ENCODE data around the gene GSTM2.
"Not testable (repeated sequence)": the region's sequence is repeated elsewhere in the genome, so short reads cannot be mapped to it uniquely, and the experiment has no call there.

The GSTM2 gene

DNA sequence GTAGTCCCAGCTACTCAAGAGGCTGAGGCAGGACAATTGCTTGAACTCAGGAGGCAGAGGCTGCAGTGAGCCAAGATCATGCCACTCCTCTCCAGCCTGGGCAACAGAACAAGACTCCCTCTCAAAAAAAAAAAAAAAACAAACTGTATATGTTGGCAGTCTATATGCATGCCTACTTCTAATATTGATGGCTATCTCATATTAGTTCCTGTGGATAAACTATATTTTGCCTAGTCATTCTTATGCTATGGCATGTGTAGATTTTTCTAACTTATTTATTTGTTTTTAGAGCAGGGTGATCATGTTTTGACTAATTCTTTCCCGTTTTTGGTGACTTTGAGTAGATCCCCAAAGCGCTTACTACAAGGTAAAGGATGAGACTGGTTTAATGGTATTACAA, 10.8 kb downstream of the GSTM2 start:
- not testable (repeated sequence) for DNase-seq (ENCODE audit: low read depth)

DNA sequence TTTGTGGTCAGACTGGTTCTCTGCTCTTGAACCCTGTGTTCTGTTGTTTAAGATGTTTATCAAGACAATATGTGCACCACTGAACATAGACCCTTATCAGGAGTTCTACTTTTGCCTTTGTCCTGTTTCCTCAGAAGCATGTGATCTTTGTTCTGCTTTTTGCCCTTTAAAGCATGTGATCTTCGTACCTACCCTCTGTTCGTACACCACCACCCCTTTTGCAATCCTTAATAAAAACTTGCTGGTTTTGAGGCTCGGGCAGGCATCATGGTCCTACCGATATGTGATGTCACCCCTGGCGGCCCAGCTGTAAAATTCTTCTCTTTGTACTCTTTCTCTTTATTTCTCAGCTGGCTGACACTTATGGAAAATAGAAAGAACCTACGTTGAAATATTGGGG, 16.9 kb downstream of the GSTM2 start:
- DNase-seq (ENCODE audit: low read depth) = not testable (repeated sequence)

DNA sequence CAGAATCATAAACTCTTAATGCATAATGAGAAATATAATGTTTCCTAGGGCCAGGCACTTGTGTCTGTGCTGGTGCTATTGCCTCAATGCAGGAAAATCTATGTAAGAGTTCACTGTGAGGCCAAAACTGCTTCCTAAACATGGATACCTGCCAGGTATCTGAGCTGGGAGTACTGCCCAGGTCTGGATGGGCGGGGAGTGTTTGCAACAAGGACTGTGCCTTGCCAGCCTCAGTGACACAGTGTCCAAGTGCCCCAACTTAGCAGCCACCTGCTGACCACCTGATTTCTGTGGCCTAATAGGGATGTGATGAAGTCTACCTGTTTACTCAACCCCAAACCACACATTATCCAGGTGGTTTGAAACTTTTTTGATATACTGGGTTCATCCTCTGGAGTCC, 17.5 kb downstream of the GSTM2 start:
- DNase-seq (ENCODE audit: low read depth) = not testable (repeated sequence)

DNA sequence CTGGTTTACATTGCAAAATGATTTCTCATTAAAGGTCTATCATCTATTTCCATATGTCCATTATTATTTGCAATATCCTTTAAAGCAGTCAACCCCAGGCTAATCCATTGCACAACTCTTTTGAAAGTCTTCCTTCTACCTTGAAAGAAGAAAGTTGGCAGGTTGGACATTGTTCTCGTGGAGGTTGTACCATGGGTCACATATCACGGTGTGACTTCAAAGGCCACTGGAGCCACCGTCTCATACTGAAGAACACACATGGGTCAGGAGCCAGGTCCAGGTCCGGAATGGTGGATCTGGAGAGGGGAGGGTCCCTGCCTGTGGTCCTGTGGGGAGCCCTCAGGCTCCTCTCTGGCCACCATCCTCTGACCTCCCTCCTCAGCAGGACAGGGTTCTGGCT, 18.0 kb downstream of the GSTM2 start:
- not testable (repeated sequence) for DNase-seq (ENCODE audit: low read depth)

DNA sequence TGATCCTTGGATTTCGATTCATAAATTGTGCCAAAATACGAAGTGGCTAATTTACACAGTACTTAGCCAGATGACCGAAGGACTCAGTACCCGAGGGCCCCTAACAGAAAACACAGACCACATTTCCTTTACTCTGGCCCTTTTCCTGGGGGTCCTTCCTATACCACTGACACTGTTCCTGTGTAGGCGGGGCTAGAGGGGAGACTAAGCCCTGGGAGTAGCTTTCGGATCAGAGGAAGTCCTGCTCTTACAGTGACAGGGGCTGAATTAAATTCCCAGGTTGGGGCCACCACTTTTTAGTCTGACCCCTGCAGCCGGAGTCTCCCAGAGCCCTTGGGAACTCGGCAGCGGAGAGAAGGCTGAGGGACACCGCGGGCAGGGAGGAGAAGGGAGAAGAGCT, 19.3 kb downstream of the GSTM2 start:
- not testable (repeated sequence) for DNase-seq (ENCODE audit: low read depth)

DNA sequence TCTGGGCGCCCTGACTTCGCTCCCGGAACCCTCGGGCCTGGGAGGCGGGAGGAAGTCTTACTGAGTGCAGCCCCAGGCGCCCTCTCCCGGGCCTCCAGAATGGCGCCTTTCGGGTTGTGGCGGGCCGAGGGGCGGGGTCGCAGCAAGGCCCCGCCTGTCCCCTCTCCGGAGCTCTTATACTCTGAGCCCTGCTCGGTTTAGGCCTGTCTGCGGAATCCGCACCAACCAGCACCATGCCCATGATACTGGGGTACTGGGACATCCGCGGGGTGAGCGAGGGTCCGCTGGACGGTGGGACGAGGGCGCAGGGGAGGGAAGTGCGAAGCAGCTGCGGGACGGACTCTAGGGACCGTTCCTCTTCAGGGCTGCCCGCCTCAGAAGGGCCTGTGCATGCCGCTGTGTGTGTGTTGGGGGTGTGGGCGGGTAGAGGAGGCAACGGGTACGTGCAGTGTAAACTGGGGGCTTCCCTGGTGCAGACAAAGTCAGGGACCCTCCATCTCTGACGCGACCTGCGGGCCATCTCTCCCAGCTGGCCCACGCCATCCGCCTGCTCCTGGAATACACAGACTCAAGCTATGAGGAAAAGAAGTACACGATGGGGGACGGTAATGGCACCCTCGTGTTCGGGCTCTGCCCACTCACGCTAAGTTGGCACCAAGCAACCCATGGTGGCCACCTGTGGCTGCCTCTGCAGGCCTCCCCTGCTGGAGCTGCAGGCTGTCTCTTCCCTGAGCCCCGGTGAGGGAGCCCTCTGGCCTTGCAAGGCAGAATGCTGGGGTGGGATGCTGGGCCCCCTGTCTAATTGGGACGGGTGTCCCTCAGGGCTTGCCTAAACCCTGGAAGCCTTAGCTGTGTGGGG, 20.0 kb downstream of the GSTM2 start, which contains the start of gene GSTM1:
Gene GSTM1 (plus strand): TSS at position 177 of the 859 bp plus-strand sequence. CDS start 57 bp downstream, at position 234.
- no peak for DNase-seq (ENCODE audit: low read depth)

DNA sequence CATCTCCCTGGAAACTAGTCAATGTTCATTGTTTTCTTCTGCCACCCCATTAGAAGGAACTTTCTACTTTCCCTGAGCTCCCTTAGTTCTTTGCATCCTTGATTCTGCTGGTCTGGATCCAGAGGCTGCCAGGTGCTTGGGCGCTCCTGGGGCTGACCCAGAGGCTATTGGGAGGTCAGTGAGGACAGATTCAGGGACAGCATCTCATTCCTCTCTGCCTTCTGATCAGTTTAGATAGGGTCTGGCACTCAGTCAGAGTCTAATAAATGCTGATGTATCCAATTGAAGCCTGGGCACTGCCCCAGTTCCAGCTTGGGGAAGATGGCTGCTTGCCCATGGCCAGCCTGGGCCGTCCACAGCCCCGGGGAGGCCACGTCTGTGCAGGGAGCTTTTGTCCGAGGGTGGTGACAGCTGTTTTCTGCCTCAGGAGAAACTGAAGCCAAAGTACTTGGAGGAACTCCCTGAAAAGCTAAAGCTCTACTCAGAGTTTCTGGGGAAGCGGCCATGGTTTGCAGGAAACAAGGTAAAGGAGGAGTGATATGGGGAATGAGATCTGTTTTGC, 22.1 kb downstream of the GSTM2 start:
- DNase-seq (ENCODE audit: low read depth) = no peak

DNA sequence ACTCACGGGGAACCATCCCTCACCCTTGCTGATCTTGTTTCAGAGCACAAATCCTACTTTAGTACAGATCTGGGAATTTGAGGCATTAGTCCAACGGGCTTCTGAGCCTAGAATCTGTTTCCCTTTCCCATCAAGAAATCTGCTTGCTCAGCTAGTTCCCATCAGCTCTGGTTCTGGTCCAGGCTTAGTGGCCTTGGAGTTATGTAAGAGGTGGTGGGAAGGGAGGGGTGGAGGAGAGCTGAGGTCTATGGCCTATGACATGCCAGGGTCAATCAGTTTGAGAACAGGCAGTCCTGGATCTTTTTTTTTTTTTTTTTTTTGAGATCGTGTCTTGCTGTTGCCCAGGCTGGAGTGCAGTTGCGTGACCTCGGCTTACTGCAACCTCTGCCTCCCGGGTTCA, 23.9 kb downstream of the GSTM2 start:
- no peak for DNase-seq (ENCODE audit: low read depth)

DNA sequence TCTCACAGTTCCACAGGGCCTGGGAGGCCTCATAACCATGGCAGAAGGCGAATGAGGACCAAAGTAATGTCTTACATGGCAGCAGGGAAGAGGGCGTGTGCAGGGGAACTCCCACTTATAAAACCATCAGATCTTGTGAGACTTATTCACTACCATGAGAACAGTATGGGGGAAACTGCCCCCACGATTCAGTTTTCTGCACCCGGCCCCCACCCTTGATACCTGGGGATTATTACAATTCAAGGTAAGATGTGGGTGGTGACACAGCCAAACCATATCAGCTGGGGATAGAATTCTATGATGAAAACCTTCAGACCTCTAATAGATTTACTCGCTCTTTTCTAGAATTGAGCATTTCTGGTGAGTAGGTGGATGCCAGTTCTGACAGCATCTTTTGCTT, 26.5 kb downstream of the GSTM2 start:
- not testable (repeated sequence) for DNase-seq (ENCODE audit: low read depth)

DNA sequence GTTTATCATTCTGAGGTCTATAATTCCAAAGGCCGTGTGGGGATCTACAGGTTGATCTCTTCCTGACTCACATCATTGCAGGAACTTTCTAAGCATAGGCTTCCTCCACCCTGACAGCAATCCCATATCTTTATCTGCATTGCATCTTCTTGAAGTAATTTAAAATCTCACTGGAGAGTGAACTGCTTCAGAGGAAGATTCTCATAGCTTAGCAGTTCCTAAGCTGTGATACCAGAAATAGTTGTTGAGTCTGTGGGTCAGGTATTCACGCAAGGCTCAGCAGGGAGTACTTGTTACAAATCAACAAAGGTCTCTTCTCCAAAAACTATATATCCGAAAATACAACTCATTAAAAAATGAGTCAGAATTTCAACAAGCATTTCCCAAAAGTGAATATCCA, 27.3 kb downstream of the GSTM2 start:
- not testable (repeated sequence) for DNase-seq (ENCODE audit: low read depth)

DNA sequence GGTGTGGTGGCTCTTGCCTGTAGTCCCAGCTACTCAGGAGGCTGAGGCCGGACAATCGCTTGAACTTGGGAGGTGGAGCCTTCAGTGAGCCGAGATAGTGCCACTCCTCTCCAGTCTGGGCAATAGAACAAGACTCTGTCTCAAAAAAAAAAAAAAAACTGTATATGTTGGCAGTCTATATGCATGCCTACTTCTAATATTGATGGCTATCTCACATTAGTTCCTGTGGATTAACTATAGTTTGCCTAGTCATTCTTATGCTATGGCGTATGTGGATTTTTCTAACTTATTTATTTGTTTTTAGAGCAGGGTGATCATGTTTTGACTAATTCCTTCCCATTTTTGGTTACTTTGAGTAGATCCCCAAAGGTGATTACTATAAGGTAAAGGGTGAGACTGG, 29.2 kb downstream of the GSTM2 start:
- DNase-seq (ENCODE audit: low read depth) = no peak

DNA sequence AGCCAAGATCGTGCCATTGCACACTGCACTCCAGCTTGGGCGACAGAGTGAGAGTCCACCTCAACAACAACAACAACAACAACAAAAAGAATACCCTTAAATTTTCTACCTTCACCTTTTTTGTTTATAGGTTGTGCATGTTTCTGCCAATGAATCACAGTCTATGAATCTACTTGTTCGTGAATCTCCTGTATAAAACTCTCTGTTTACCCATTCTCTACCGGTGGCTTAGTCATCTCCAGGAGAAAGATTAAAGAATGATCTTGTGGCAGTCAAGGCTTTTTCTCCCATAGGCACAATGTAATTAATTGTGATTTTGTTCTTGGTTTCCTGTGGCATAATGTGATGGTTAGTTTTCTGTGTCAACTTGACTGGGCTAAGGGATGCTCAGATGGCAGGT, 30.0 kb downstream of the GSTM2 start:
- not testable (repeated sequence) for DNase-seq (ENCODE audit: low read depth)

DNA sequence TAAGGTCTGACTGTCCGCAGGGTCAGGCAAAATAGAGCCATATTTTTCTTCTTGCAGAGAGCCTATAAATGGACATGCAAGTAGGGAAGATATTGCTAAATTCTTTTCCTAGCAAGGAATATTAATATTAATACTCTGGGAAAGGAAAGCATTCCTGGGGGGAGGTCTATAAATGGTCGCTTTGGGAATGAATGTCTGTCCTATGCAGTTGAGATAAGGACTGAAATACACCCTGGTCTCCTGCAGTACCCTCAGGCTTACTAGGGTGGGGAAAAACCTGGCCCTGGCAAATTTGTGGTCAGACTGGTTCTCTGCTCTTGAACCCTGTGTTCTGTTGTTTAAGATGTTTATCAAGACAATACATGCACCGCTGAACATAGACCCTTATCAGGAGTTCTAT, 35.1 kb downstream of the GSTM2 start:
- DNase-seq (ENCODE audit: low read depth) = not testable (repeated sequence)

DNA sequence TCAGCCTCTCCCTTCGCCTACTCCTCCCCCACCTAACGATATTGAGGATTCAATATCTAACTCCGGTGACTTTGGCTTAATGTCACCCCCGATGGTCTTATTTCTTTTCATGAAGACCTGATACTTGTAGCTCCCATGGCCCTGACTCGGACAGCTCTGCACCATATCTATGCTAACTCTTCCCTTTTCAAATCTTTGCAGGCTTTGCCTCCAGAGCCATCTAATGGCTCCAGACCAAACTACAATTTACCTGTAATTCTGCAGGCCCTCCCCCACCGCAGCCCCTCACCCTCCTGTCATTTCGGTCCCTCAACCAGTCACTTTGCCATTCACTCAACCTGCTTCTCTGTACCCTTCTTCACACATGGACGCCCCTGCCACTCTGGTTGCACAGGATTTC, 36.3 kb downstream of the GSTM2 start:
- no peak for DNase-seq (ENCODE audit: low read depth)

DNA sequence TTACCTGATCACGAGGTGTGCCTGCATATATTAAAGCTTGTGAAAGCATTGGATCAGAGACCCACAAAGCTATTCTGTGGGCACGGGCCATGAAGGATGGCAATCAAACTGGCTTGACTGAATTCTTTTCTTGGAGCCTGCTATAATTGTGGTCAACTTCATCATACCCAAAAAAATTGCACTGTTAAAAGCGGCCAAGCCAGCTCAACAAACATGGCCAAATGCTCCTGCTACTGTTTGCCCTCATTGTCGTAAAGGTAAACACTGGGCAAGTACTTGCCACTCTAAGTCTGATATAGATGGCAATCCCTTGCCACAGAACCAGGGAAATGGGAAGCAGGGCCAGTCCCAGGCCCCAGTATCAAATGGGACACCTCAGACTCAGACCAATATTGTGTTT, 37.6 kb downstream of the GSTM2 start:
- DNase-seq (ENCODE audit: low read depth) = no peak

DNA sequence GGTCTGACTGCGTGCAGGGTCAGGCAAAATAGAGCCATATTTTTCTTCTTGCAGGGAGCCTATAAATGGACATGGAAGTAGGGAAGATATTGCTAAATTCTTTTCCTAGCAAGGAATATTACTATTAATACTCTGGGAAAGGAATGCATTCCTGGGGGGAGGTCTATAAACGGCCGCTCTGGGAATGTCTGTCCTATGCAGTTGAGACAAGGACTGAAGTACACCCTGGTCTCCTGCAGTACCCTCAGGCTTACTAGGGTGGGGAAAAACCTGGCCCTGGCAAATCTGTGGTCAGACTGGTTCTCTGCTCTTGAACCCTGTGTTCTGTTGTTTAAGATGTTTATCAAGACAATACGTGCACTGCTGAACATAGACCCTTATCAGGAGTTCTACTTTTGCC, 41.1 kb downstream of the GSTM2 start:
- not testable (repeated sequence) for DNase-seq (ENCODE audit: low read depth)

DNA sequence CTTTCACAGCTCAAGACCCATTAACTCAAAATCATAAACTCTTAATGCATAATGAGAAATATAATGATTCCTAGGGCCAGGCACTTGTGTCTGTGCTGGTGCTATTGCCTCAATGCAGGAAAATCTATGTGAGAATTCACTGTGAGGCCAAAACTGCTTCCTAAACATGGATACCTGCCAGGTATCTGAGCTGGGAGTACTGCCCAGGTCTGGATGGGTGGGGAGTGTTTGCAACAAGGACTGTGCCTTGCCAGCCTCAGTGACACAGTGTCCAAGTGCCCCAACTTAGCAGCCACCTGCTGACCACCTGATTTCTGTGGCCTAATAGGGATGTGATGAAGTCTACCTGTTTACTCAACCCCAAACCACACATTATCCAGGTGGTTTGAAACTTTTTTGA, 42.0 kb downstream of the GSTM2 start:
- not testable (repeated sequence) for DNase-seq (ENCODE audit: low read depth)

DNA sequence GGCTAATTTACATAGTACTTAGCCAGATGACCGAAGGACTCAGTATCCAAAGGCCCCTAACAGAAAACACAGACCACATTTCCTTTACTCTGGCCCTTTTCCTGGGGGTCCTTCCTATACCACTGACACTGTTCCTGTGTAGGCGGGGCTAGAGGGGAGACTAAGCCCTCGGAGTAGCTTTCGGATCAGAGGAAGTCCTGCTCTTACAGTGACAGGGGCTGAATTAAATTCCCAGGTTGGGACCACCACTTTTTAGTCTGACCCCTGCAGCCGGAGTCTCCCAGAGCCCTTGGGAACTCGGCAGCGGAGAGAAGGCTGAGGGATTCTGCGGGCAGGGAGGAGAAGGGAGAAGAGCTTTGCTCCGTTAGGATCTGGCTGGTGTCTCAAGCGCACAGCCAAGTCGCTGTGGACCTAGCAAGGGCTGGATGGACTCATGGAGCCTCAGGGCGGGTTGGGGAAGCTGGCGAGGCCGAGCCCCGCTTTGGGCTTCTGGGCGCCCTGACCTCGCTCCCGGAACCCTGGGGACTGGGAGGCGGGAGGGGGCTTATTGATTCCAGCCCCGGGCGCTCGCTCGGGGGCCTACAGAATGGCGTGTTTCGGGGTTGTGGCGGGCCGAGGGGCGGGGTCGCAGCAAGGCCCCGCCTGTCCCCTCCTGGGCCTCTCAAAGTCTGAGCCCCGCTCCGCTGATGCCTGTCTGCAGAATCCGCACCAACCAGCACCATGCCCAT, 43.9 kb downstream of the GSTM2 start, which contains the start of gene GSTM5:
Gene GSTM5 (plus strand): TSS at position 659 of the 728 bp plus-strand sequence. CDS start 62 bp downstream, at position 721.
- DNase-seq (ENCODE audit: low read depth) = not testable (repeated sequence)

DNA sequence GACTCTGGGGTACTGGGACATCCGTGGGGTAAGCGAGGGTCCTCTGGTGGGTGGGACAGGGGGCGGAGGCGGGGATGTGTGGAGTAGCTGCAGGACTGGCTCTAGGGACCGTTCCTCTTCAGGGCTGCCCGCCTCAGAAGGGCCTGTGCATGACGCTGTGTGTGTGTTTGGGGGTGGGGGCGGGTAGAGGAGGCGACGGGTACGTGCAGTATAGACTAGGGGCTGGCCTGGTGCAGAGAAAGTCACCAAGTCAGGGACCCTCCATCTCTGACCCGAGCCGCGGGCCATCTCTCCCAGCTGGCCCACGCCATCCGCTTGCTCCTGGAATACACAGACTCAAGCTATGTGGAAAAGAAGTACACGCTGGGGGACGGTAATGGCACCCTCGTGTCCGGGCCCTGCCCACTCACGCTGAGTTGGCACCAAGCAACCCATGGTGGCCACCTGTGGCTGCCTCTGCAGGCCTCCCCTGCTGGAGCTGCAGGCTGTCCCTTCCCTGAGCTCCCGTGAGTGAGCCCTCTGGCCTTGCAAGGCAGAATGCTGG, 44.5 kb downstream of the GSTM2 start:
- DNase-seq (ENCODE audit: low read depth) = no peak

DNA sequence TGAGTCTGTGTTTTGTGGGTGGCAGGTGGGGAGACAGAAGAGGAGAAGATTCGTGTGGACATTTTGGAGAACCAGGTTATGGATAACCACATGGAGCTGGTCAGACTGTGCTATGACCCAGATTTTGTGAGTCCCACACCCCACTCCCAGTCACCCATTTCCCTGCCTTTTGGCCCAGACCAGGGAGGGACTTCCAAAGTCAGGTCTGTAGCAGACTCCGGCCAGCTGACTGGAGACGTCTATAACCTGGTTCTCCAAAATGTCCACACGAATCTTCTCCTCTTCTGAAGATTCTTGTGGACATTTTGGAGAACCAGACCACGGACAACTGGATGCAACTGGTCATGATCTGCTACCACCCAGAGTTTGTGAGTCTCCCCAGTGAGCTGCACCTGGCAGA, 45.8 kb downstream of the GSTM2 start:
- DNase-seq (ENCODE audit: low read depth) = no peak

DNA sequence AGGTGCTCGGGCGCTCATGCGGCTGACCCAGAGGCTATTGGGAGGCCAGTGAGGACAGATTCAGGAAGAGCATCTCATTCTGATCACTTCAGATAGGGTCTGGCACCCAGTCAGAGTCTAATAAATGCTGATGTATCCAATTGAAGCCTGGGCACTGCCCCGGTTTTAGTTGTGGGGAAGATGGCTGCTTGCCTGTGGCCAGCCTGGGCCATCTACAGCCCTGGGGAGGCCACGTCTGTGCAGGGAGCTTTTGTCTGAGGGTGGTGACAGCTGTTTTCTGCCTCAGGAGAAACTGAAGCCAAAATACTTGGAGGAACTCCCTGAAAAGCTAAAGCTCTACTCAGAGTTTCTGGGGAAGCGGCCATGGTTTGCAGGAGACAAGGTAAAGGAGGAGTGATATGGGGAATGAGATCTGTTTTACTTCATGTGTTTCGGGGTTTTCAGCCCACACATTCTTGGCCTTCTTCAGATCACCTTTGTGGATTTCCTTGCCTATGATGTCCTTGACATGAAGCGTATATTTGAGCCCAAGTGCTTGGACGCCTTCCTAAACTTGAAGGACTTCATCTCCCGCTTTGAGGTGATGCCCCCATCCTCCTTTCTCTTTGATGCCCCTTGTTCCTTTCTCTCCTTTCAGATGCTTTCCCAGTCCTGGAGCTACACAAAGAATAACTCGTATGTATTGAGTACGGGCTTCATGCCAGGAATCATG, 47.0 kb downstream of the GSTM2 start:
- no peak for DNase-seq (ENCODE audit: low read depth)

DNA sequence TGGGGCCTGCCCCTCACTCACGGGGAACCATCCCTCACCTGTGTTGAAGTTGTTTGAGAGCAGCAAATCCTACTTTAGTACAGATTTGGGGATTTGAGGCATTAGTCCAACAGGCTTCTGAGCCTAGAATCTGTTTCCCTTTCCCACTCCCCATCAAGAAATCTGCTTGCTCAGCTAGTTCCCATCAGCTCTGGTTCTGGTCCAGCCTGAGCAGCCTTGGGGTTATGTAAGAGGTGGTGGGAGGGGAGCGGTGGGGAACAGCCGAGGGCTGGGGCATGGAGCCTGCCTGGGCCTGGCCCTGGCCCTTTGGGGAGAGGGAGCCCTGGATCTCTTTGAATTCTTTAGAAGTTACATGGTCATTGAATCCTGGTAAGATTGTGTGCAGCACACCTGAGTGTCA, 48.3 kb downstream of the GSTM2 start:
- DNase-seq (ENCODE audit: low read depth) = no peak
